HG02763 (cell line): ENCODE data around the gene TRIM14.

ENCODE experiments used
- ATAC-seq: cut with Tn5 transposase; IDR thresholded peaks from one replicate; pipeline ENCODE4 v1.9.1; 2021; ENCODE audit warnings: mild to moderate bottlenecking, moderate library complexity; ENCODE audit not compliant: unreplicated experiment

Gene TRIM14

DNA sequence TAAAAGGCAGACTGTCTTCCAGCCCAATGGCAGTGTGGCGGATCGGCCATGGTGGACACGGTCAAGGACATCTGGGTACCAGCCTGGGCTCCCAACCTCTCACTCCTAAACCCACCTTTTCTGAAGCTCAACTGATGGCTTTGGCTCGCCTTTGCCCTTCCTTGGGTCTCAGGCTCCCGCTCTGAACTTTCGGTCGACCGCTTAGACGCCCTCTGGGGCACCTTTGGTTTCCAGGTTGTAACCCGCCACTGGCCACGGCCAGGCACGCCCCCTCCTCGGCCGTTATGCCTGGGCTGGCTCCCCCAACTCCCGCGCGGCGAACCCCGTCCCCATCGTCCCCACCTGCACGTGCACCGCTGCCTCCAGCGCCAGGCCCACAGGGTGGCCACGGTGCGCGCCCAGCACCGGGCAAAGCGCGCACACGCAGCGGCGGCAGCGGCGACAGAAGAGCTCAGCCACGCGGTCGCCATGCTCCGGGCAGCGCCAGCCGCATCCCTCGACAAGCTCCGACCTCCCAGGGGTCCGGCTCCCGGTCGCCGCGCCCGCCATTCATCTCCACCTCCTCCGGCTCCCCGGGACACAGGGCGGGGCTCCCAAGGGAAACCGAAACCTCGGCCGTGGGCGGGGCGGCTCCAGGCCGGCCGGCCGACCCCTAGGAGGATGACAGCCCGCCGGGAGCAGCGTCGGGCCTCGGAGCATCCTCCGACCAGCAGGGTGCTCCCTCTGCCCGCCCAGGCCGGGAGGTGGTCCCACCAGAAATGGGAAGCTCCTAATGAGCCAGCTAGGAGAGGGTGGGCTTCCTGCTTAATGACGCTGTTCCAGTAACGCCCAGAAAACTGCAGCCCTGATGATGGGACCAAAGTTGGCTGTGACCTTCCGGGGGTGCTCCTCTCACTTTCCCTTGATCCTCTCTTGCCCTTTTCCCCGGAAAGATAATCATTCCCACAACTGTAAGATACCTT lies at the start of gene TRIM14:
Gene TRIM14 (minus strand): TSS at position 583 of the 962 bp plus-strand sequence. CDS start 34 bp downstream, at position 549.
- no peak for ATAC-seq

DNA sequence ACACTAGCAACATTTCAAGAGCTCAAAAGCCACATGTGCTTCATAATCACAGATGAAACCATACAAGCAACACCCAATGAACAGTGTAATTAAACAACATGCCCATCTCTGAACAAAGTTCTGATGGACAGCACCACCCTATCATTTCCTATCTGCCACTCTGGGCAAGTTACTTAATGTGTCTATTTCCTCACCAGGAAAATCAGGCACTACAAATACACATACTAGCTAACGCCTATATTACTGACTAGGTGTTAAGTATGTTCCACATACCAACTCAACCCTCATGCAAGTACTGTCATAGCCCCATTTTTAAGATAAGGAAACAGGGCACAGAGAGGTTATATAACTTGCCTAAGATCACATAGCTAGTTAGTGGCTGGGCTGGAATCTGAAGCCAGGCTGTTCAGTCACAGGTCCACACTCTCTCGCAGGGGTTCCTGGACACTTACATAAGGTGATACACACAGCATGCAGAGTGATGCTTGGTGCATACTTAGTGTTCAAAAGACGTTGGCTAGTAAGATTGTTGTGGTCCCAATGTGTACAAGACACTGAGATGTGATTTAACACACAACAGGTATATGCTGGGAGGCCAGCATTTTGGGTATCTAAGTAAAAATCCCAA lies 49.2 kb upstream of the TRIM14 start:
- no peak for ATAC-seq

DNA sequence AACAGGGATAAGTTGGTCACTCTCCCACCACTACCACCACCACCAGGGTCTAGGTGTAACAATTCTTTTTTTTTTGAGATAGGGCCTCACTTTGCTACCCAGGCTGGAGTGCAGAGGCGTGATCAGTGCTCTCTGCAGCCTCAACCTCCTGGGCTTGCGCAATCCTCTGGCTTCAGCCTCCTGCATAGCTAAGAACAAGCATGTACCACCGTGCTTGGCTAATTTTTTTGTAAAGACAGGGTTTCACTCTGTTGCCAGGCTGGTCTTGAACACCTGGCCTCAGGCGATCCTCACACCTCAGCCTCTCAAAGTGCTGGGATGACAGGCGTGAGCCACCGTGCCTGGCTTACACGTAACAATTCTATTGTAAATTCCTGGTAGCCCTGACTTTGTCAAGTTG lies 45.9 kb upstream of the TRIM14 start:
- no peak for ATAC-seq

- no peak for ATAC-seq
These were observed 43.6 kb upstream of the TRIM14 start for GRCh38 chr9:98162613-98163012.

GRCh38 chr9:98161851-98162250 lies 42.8 kb upstream of the TRIM14 start:
- no peak for ATAC-seq

GRCh38 chr9:98159790-98160189 lies 40.8 kb upstream of the TRIM14 start:
- no peak for ATAC-seq

GRCh38 chr9:98159301-98159700 lies 40.3 kb upstream of the TRIM14 start:
- ATAC-seq, result no peak

DNA sequence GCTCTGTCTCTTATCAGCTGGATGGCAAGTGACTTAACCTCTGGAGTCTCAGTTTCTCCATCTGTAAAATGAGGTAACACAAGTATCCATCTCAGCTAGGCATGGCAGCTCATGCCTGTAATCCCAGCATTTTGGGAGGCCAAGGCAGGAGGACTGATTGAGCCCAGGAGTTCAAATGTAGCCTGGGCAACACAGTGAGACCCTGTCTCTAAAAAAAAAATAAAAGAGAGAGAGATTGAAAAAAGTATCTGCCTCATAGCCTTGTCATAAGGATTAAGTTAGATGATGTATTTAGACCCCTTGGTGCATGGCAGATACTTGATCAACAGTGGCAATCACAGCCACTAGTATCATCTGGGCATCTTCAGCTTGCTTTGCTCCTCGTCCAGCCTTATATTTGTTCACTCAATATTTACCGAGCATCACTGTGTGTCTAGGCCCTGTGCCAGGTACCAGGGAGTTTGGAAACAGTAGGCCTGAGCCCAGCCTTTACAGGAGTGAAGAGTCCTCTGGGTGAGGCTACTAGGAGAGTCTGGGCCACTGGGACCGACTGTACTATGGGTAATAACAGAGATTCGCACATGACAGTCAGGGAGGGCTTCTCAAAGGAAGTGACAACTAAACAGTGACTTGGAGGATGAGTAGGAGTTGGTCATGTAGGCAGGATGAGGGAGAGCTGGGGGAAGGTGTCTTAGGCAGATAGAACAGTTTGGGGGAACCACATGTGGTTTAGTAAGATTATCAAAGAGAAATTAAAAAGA lies 39.2 kb upstream of the TRIM14 start:
- no peak for ATAC-seq

- ATAC-seq, result no peak
These were observed 38.4 kb upstream of the TRIM14 start for GRCh38 chr9:98157372-98157771.

GRCh38 chr9:98154678-98155077 lies 35.7 kb upstream of the TRIM14 start:
- no peak for ATAC-seq

GRCh38 chr9:98152526-98152925 lies 33.5 kb upstream of the TRIM14 start:
- no peak for ATAC-seq

- no peak for ATAC-seq
These were observed 31.7 kb upstream of the TRIM14 start for GRCh38 chr9:98150721-98151120.

DNA sequence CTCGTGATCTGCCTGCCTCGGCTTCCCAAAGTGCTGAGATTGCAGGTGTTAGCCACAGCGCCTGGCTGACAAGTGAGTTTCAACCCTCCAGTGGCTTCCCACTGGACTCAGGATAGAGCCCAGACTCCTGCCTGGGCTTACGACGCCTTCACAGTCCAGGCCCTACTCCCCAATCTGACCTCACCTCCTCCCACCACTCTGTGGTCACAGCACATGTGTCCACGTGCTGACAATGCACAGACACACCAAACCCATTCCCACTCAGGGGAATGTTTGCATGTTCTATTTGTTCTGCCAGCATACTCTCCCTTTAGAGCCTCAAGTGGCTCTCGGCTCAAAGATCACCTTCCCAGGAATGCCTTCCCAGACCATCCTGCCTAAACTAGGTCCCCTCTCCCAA lies 31.1 kb upstream of the TRIM14 start:
- no peak for ATAC-seq

DNA sequence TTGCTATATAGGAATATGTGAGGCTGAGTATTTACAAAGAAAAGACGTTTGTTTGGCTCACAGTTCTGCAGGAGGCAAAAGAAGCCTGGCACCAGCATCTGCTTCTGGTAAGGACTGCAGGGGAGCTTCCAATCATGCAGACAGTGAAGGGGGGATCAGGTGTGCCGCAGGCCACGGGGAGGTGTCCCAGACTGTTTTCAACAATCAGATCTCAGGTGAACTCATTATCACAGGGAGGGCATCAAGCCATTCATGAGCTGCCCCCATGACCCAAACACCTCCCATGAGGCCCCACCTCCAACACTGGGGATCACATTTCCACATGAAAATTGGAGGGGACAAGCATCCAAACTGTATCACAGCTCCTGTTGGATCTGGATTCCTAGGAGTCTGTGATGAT lies 30.4 kb upstream of the TRIM14 start:
- no peak for ATAC-seq

DNA sequence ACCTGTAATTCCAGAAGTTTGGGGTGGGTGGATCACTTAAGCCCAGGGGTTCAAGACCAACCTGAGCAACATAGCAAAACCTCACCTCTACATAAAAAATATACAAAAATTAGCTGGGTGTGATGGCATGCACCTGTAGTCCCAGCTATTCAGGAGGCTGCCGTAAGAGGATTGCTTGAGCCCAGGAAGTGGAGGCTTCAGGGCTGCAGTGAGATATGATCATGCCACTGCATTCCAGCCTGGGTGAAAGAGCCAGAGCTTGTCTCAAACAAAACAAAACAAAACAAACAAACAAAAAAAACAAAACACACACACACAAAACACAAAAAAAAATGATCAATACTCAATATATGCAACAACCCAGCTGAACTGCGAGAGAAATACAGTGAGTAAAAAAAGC lies 29.5 kb upstream of the TRIM14 start:
- no peak for ATAC-seq

GRCh38 chr9:98147582-98147981 lies 28.6 kb upstream of the TRIM14 start:
- ATAC-seq, result no peak

DNA sequence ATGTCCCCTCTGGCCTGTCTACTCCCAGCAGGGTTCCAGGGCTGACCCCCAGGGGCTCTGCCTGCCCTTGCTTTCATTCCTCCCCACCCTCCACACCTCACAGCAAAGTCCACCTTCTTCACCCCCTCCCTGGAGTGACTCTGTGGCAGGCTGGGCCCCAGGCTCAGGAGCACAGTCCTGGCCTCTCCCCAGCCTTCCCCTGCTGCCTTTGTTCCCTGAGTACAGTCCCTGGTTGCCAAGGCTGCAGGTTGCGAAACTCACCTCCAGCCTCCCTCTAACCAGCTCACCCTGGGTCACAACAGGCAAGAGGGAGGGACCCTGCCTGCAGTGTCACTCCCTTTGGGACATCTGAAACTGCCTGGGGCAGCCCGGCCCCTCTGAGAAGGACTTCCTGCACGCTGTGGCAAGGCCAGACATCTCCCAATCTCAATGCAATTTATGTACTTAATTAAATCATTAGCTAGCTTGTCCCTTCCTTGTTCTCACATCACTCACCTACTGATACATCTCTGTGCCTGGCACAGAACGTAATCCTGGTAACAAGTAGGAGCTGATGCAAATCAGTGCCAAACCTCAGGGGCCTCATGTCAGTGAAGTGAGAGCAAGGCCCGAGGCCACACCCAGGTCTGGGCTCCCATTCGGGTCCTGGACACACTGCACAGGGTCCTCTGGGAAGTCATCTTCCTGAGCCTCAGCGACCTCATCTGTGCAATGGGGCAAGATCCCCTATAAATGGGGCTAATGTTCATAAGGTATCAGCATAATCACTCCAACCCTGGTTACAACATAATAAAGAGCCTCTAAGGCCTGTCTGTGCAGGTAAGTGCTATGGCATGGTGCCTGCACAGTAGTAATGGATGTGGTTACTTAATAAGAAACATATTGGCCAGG lies 27.3 kb upstream of the TRIM14 start:
- no peak for ATAC-seq

GRCh38 chr9:98144631-98145030 lies 25.6 kb upstream of the TRIM14 start:
- ATAC-seq, result no peak

- ATAC-seq, result no peak
These were observed 25.1 kb upstream of the TRIM14 start for GRCh38 chr9:98144076-98144475.

DNA sequence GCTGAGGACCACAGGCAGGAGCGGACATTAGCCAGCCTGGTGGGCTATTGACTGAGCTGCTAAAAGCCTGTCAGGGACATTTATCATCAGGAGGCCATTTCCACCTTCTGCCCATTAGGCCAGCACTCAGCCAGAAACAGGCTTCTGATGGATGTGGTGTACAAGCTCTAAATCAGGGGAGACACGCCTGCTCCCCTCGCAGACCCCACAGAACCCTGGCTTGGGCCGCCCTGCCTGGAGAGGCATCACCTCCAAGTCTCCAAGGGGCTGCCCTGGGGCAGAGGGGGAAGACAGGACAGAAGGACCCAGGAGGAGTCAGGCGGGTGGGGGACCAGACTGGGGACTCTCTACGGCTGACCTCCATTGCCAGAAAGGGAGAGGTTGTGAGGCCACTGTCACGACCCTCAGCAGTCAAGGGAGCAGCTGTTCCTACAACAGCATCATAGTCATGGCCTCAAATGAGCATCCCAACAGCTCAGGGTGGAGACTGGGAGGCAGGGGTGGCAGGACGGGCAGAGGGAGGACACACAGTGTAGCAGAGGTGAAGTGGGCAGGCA lies 24.0 kb upstream of the TRIM14 start:
- ATAC-seq, result no peak
